ENCODE results near the gene CCDC92B. TPM values are rescaled to one million over a fixed set of nuclear protein-coding genes. Genes with fewer than 3 reads are reported as not detected.
"Not testable (repeated sequence)": the region's sequence is repeated elsewhere in the genome, so short reads cannot be mapped to it uniquely, and the experiment has no call there.

The CCDC92B gene
- total and polyA plus RNA-seq, 9 of the 15 experiments (the other 6 are each of a cell fraction or from before 2014, with no cell fraction given) = not detected

GRCh38 chr17:2680961-2681360, 68.5 kb downstream of the CCDC92B start:
- ATAC-seq = no peak
- Histone ChIP-seq H4K20me1 (replicated peaks; ENCODE audit: control insufficient read depth, insufficient read depth, low read length) (no peaks in the 10 kb centered on the region), H3K27ac (ENCODE audit: extremely low read depth, low read depth, low read length) (no peak overlapping the region), H3K9me1 (ENCODE audit: control insufficient read depth, insufficient read depth, low read length) (no peaks in the 10 kb centered on the region), H3K4me3 (no peak overlapping the region), H2AFZ (ENCODE audit: low read depth, low read length) (no peak overlapping the region), H3K27me3 (ENCODE audit: control insufficient read depth in 2 of 2, insufficient read depth in 2 of 2, low read length in 2 of 2) (no peaks in the 10 kb centered on the region), H3K36me3 (ENCODE audit: control insufficient read depth, insufficient read depth, low read length) (peaks cover 58% of the 10 kb centered on the region; the same call in 2 of the 3 replicates), H3K9me3 (replicated peaks; ENCODE audit: control insufficient read depth, insufficient read depth, low read depth, low read length) (no peaks in the 10 kb centered on the region), H3K4me1 (replicated peaks in 1 of 2; ENCODE audit: control insufficient read depth in 2 of 2, insufficient read depth in 2 of 2, low read length in 2 of 2) (peaks cover 0 to 5% of the 10 kb centered on the region in 2 experiments; a peak in 2 of 5 replicates), H3K4me2 (ENCODE audit: insufficient read depth, low read length) (no peak overlapping the region), H3K79me2 (ENCODE audit: control insufficient read depth, insufficient read depth, low read length) (no peaks in the 10 kb centered on the region), H3K9ac (ENCODE audit: insufficient read depth in 1 of 2, low read depth in 2 of 2, low read length in 2 of 2) (no peak overlapping the region)
- intact Hi-C loops (cut with micrococcal nuclease) = no loop called here
- no peak for FAIRE-seq
- POLR2A ChIA-PET = no interaction called here
- in situ Hi-C loops (cut with MboI) = no loop called here
- TF ChIP-seq ZNF274 (IDR thresholded peaks at IDR 0.05; ENCODE audit: borderline replicate concordance, low read depth, low read length) = no peak
- 0 out of 2 replicates have a peak, but pooled peaks have one; percentile 13 for TF ChIP-seq ZNF121 (CRISPR knock-in tag; conservative IDR thresholded peaks at IDR 0.05)
- CTCF ChIA-PET (ENCODE audit: low intra/inter-chr PET ratio) = no interaction called here
- WGBS (ENCODE audit: insufficient coverage, low coverage, missing lambda C conversion rate) = 88% methylated on average over 2 of the region's 2 CpGs
- no peak for DNase-seq (ENCODE audit: extremely low read depth in 1 of 4, low spot score in 3 of 4)
- no TSS peak for BruUV-seq (replicated peaks)

GRCh38 chr17:2679247-2679646, 70.2 kb downstream of the CCDC92B start:
- H3K9ac ChIP-seq (ENCODE audit: insufficient read depth in 1 of 2, low read depth in 2 of 2, low read length in 2 of 2); H3K4me3 ChIP-seq; ATAC-seq; H3K27me3 ChIP-seq (ENCODE audit: control insufficient read depth in 2 of 2, insufficient read depth in 2 of 2, low read length in 2 of 2); H3K27ac ChIP-seq (ENCODE audit: extremely low read depth, low read depth, low read length); H4K20me1 ChIP-seq (replicated peaks; ENCODE audit: control insufficient read depth, insufficient read depth, low read length); in situ Hi-C loops (cut with MboI); H3K4me2 ChIP-seq (ENCODE audit: insufficient read depth, low read length); DNase-seq (ENCODE audit: extremely low read depth in 1 of 4, low spot score in 3 of 4); CTCF ChIA-PET (ENCODE audit: low intra/inter-chr PET ratio); H3K79me2 ChIP-seq (ENCODE audit: control insufficient read depth, insufficient read depth, low read length); POLR2A ChIA-PET; BruUV-seq (replicated peaks); FAIRE-seq; H3K9me1 ChIP-seq (ENCODE audit: control insufficient read depth, insufficient read depth, low read length); H3K9me3 ChIP-seq (replicated peaks; ENCODE audit: control insufficient read depth, insufficient read depth, low read depth, low read length); H3K4me1 ChIP-seq (replicated peaks in 1 of 2; ENCODE audit: control insufficient read depth in 2 of 2, insufficient read depth in 2 of 2, low read length in 2 of 2); H2AFZ ChIP-seq (ENCODE audit: low read depth, low read length): not testable (repeated sequence)
- WGBS (ENCODE audit: insufficient coverage, low coverage, missing lambda C conversion rate) = 100% methylated on average over 1 of the region's 1 CpG
- intact Hi-C loops (cut with micrococcal nuclease) = loop anchor here (10.0 kb wide), 1 partner anchor 84 kb away; the partner anchor contains the start of gene PAFAH1B1
- H3K36me3 ChIP-seq (ENCODE audit: control insufficient read depth, insufficient read depth, low read length) = peaks cover 74% of the 10 kb centered on the region; the same call in 2 of the 3 replicates

MicroRNAs within 50 kb of the gene (microRNA counts, 767-probe panel; counts per million panel counts)
- microRNA hsa-miR-1253 = 2,789 counts per million, percentile 67 among the panel's probes with 10 or more counts

Small RNAs within 50 kb of the gene (microRNA-seq; reads per million reads assigned to microRNA genes)
- gene MIR1253 (ENCODE audit: borderline microRNAs expressed) = not detected
- gene MIR6776 (ENCODE audit: borderline microRNAs expressed) = not detected

Small RNAs within 50 kb of the gene (small RNA-seq; reads per million reads assigned to genes)
- gene MIR1253 (not detected), gene MIR6776 (not detected), gene RN7SL608P (not detected), gene hsa-mir-1253 (not detected)

Other genes with a start within 250 kb of the CCDC92B start
- gene METTL16, start 237.8 kb downstream of the CCDC92B start, total RNA-seq (2014; rRNA removed) = 15.9 and 20.2 TPM in 2 replicates
- gene METTL16, start 237.8 kb downstream of the CCDC92B start, total RNA-seq (2014; rRNA removed; fragmentation: Illumina TruSeq; extraction: Trizol) = 20.6 and 22.0 TPM in 2 replicates
- 18.3 and 18.5 TPM in 2 replicates for gene METTL16, start 237.8 kb downstream of the CCDC92B start, total RNA-seq (2015; rRNA removed; fragmentation: Illumina TruSeq; extraction: Trizol)
- gene METTL16, start 237.8 kb downstream of the CCDC92B start, total RNA-seq (2021) = 26.9 and 30.5 TPM in 2 replicates
- gene METTL16, start 237.8 kb downstream of the CCDC92B start, polyA plus RNA-seq (2011; rRNA removed) = 17.3 and 19.8 TPM in 2 replicates
- 18.4 and 20.8 TPM in 2 replicates for gene METTL16, start 237.8 kb downstream of the CCDC92B start, polyA plus RNA-seq (2014; fragmentation: Illumina TruSeq; extraction: Trizol)
- 10 to 100 TPM; 12.1 to 14.1 TPM for gene METTL16, start 237.8 kb downstream of the CCDC92B start, polyA plus RNA-seq (2014; fragmentation: Nextera tagmentation; extraction: Ambion mirVana)
- gene METTL16, start 237.8 kb downstream of the CCDC92B start, polyA plus RNA-seq (2014; rRNA removed) = 20.1 and 23.3 TPM in 2 replicates
- gene PAFAH1B1, start 156.0 kb downstream of the CCDC92B start, total RNA-seq (2014; rRNA removed) = 23.8 and 32.6 TPM in 2 replicates
- gene PAFAH1B1, start 156.0 kb downstream of the CCDC92B start, total RNA-seq (2014; rRNA removed; fragmentation: Illumina TruSeq; extraction: Trizol) = 54.6 and 66.5 TPM in 2 replicates
- gene PAFAH1B1, start 156.0 kb downstream of the CCDC92B start, total RNA-seq (2015; rRNA removed; fragmentation: Illumina TruSeq; extraction: Trizol) = 45.0 and 48.2 TPM in 2 replicates
- 66.4 and 72.4 TPM in 2 replicates for gene PAFAH1B1, start 156.0 kb downstream of the CCDC92B start, total RNA-seq (2021)
- gene PAFAH1B1, start 156.0 kb downstream of the CCDC92B start, polyA plus RNA-seq (2011; rRNA removed) = 46.8 and 55.2 TPM in 2 replicates
- 40.2 and 48.8 TPM in 2 replicates for gene PAFAH1B1, start 156.0 kb downstream of the CCDC92B start, polyA plus RNA-seq (2014; fragmentation: Illumina TruSeq; extraction: Trizol)
- 10 to 100 TPM; 32.1 to 37.3 TPM for gene PAFAH1B1, start 156.0 kb downstream of the CCDC92B start, polyA plus RNA-seq (2014; fragmentation: Nextera tagmentation; extraction: Ambion mirVana)
- 23.3 and 27.3 TPM in 2 replicates for gene PAFAH1B1, start 156.0 kb downstream of the CCDC92B start, polyA plus RNA-seq (2014; rRNA removed)
- gene CLUH, start 37.9 kb downstream of the CCDC92B start, total RNA-seq (2014; rRNA removed) = 63.0 and 94.0 TPM in 2 replicates
- gene CLUH, start 37.9 kb downstream of the CCDC92B start, total RNA-seq (2014; rRNA removed; fragmentation: Illumina TruSeq; extraction: Trizol) = 13.7 and 21.2 TPM in 2 replicates
- 33.2 and 34.8 TPM in 2 replicates for gene CLUH, start 37.9 kb downstream of the CCDC92B start, total RNA-seq (2015; rRNA removed; fragmentation: Illumina TruSeq; extraction: Trizol)
- gene CLUH, start 37.9 kb downstream of the CCDC92B start, total RNA-seq (2021) = 126 and 140 TPM in 2 replicates
- 15.3 and 40.1 TPM in 2 replicates for gene CLUH, start 37.9 kb downstream of the CCDC92B start, polyA plus RNA-seq (2011; rRNA removed)
- 71.2 and 88.2 TPM in 2 replicates for gene CLUH, start 37.9 kb downstream of the CCDC92B start, polyA plus RNA-seq (2014; fragmentation: Illumina TruSeq; extraction: Trizol)
- gene CLUH, start 37.9 kb downstream of the CCDC92B start, polyA plus RNA-seq (2014; fragmentation: Nextera tagmentation; extraction: Ambion mirVana) = under 1 TPM; 0.21 to 0.25 TPM
- 72.8 and 73.4 TPM in 2 replicates for gene CLUH, start 37.9 kb downstream of the CCDC92B start, polyA plus RNA-seq (2014; rRNA removed)
- gene RAP1GAP2, start 46.8 kb upstream of the CCDC92B start, total RNA-seq (2014; rRNA removed) = 0.18 and 0.29 TPM in 2 replicates
- 0.06 and 0.07 TPM in 2 replicates for gene RAP1GAP2, start 46.8 kb upstream of the CCDC92B start, total RNA-seq (2014; rRNA removed; fragmentation: Illumina TruSeq; extraction: Trizol)
- gene RAP1GAP2, start 46.8 kb upstream of the CCDC92B start, total RNA-seq (2015; rRNA removed; fragmentation: Illumina TruSeq; extraction: Trizol) = 0.19 and 0.43 TPM in 2 replicates
- 0.49 and 0.60 TPM in 2 replicates for gene RAP1GAP2, start 46.8 kb upstream of the CCDC92B start, total RNA-seq (2021)
- 0.20 and 0.96 TPM in 2 replicates for gene RAP1GAP2, start 46.8 kb upstream of the CCDC92B start, polyA plus RNA-seq (2011; rRNA removed)
- 0.17 and 0.40 TPM in 2 replicates for gene RAP1GAP2, start 46.8 kb upstream of the CCDC92B start, polyA plus RNA-seq (2014; fragmentation: Illumina TruSeq; extraction: Trizol)
- gene RAP1GAP2, start 46.8 kb upstream of the CCDC92B start, polyA plus RNA-seq (2014; fragmentation: Nextera tagmentation; extraction: Ambion mirVana) = under 1 TPM in 1 of 2 experiments, not detected in 1; 0.01 TPM
- 0.24 and 1.3 TPM in 2 replicates for gene RAP1GAP2, start 46.8 kb upstream of the CCDC92B start, polyA plus RNA-seq (2014; rRNA removed)